Small intestine (tissue), 7 donors: ENCODE results near the gene SCUBE2. TPM values are rescaled to one million over a fixed set of nuclear protein-coding genes. Genes with fewer than 3 reads are reported as not detected.
A peak's percentile ranks its signal among the peaks of the same experiment; 100 is the strongest.

Experiments used
- DNase-seq, 2 donors: peaks; one replicate each; pipeline versions ENCODE4 v3.0.0 to v3.0.0-alpha.2; 2013
- FAIRE-seq: peaks from 2 replicates; lab custom pipeline; 2012; peaks lifted over from hg19 to GRCh38; lab: Jason Lieb, UNC
- H3K27ac ChIP-seq, 3 donors: one replicate each; pipeline ENCODE4 v1.5.1; 2013; ENCODE audit warnings: low read length in 2 of 3, mild to moderate bottlenecking in 2 of 3, control low read depth in 1 of 3, inconsistent platforms in 1 of 3, low read depth in 1 of 3, moderate library complexity in 1 of 3
- H3K27me3 ChIP-seq, 3 donors: one replicate each; pipeline ENCODE4 v1.6.1; 2013; ENCODE audit warnings: low read length in 3 of 3, inconsistent platforms in 1 of 3; ENCODE audit not compliant: control insufficient read depth in 3 of 3, insufficient read depth in 3 of 3
- H3K36me3 ChIP-seq, 3 donors: one replicate each; pipeline ENCODE4 v1.6.1; 2013; ENCODE audit warnings: low read length in 3 of 3, inconsistent platforms in 1 of 3, low read depth in 1 of 3, mild to moderate bottlenecking in 1 of 3, moderate library complexity in 1 of 3; ENCODE audit not compliant: control insufficient read depth in 3 of 3, insufficient read depth in 2 of 3
- H3K4me1 ChIP-seq, 3 donors: one replicate each; pipeline ENCODE4 v1.6.1; 2013; ENCODE audit warnings: low read length in 2 of 3, inconsistent platforms in 1 of 3, low read depth in 1 of 3, mild to moderate bottlenecking in 1 of 3, moderate library complexity in 1 of 3; ENCODE audit not compliant: control insufficient read depth in 3 of 3, insufficient read depth in 2 of 3
- H3K4me3 ChIP-seq, 3 donors: one replicate each; pipeline ENCODE4 v1.5.1; 2013; ENCODE audit warnings: low read length in 3 of 3, control low read depth in 1 of 3, inconsistent platforms in 1 of 3, low read depth in 1 of 3, mild to moderate bottlenecking in 1 of 3, moderate library complexity in 1 of 3
- H3K9me3 ChIP-seq, 2 donors: one replicate each; pipeline ENCODE4 v1.6.1; 2013; ENCODE audit warnings: low read depth in 1 of 2, low read length in 1 of 2; ENCODE audit not compliant: control insufficient read depth in 2 of 2, insufficient read depth in 1 of 2
- WGBS, 3 donors: extraction: QIAGEN DNeasy Blood & Tissue Kit; methylation state at CpG; one replicate each; pipeline ENCODE4 v1.1.7; 2013; 5-methylcytosine and 5-hydroxymethylcytosine counted together
- polyA plus RNA-seq, 4 donors: library from polyadenylated mRNA; stranded (reverse) in 3 of 4; unstranded in 1 of 4; fragments of 200-250 nt in 3 of 4; fragments of 120-200 nt in 1 of 4; gene quantifications; one replicate each; pipeline versions ENCODE4 v1.2.1 to v1.2.3, GENCODE V29; 2013
- donor health status: healthy with polysubstance abuse.
- donor health status: control.
- donor health status: control.
- donor health status: Bipolar disorder and iron deficiency.
- donor health status: healthy.

The SCUBE2 gene
- polyA plus RNA-seq, 4 donors, result under 0.01 to 8.8 (median 4.9) TPM; not detected in 1

DNA sequence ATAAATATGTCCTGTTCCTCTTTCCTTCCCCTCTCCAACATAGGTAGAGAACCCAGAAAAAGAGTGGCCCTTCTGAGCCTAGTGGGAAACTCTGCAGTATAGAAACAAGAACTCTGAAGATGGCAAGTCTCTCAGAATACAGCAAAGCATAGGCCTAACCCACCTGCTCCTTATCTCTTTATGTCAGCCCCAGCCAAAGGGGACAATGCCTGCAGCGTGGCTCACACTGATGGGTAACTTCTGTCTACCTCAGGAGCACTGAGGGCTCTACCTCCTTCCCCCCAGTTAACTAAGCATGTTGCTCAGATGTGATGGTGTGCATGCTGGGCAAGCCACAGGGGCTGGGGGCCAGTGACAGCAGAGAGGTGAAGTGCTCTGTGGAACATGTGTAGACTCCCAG lies 82.7 kb downstream of the SCUBE2 start:
- DNase-seq (no peak), FAIRE-seq (no peak)
- H3K27ac ChIP-seq, result no peak overlapping the region
- peaks cover 0 to 1% (median 0%) of the 10 kb centered on the region in 3 donors for H3K4me1 ChIP-seq
- H3K36me3 ChIP-seq, result no peaks in the 10 kb centered on the region
- no peaks in the 10 kb centered on the region for H3K9me3 ChIP-seq
- peaks cover 0 to 33% (median 0%) of the 10 kb centered on the region in 3 donors for H3K27me3 ChIP-seq
- WGBS, 3 donors, result 45 to 68% (median 65%) methylated on average over 1 of the region's 1 CpG
- no peak overlapping the region for H3K4me3 ChIP-seq

DNA sequence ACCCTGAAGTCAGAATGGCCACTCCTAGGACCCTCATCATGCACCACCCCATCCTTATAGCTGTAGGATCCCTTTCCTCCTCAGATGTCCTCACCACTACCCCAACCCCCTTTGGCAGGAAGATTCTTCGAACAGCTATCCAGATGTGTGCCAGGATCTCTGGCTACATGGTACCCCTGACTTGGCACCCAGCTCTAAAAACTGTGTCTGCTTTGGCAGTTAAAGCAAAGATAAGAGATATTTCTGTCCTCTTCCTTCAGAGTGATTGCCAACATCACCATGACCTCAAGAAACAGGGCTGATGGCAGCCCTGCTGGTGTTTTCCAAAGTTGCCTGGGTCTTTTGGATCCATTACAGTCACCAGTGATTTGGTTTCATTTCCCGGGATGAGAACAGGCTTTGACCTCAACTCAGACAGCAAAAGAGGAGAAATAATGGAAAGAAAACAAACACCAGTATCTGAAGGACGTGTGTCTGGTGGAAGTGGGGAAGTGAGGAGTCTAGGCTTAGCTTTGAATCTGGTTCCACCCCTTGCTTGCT lies 83.3 kb downstream of the SCUBE2 start:
- H3K27me3 ChIP-seq, result peaks cover 0 to 39% (median 0%) of the 10 kb centered on the region in 3 donors
- no peaks in the 10 kb centered on the region for H3K9me3 ChIP-seq
- H3K4me3 ChIP-seq, result no peak overlapping the region
- DNase-seq (no peak), FAIRE-seq (no peak)
- 64 to 73% (median 70%) methylated on average over 3 of the region's 3 CpGs for WGBS, 3 donors
- H3K4me1 ChIP-seq, result peaks cover 2 to 4% (median 3%) of the 10 kb centered on the region in 3 donors
- no peaks in the 10 kb centered on the region for H3K36me3 ChIP-seq
- no peak overlapping the region for H3K27ac ChIP-seq

DNA sequence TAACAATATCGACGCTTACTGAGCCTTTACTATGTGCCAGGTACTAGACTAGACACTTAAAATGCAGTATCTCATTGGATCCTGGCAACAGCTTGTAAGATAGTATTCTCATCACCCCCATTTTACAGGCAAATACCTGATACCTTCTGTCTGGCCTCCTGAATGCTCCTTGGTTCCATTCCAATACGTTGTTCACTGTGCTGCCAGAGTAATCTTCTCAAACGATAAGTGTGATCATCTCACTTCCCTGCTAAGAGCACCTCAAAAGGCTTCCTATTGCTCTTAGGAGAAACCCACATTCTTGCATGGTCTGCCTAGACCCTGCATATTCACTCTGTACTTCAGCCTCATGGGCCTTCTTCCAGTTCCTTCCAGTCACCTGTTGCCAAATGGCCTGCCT lies 86.3 kb downstream of the SCUBE2 start:
- Histone ChIP-seq H3K9me3 (no peaks in the 10 kb centered on the region), H3K4me1 (peaks cover 2 to 8% (median 6%) of the 10 kb centered on the region in 3 donors), H3K4me3 (no peak overlapping the region), H3K27me3 (peaks cover 0 to 60% (median 4%) of the 10 kb centered on the region in 3 donors), H3K27ac (no peak overlapping the region), H3K36me3 (no peaks in the 10 kb centered on the region)
- no peak for FAIRE-seq
- DNase-seq, result peak in 1 of 2 donors; percentile 17
- WGBS, 3 donors, result 63 to 74% (median 67%) methylated on average over 4 of the region's 4 CpGs

DNA sequence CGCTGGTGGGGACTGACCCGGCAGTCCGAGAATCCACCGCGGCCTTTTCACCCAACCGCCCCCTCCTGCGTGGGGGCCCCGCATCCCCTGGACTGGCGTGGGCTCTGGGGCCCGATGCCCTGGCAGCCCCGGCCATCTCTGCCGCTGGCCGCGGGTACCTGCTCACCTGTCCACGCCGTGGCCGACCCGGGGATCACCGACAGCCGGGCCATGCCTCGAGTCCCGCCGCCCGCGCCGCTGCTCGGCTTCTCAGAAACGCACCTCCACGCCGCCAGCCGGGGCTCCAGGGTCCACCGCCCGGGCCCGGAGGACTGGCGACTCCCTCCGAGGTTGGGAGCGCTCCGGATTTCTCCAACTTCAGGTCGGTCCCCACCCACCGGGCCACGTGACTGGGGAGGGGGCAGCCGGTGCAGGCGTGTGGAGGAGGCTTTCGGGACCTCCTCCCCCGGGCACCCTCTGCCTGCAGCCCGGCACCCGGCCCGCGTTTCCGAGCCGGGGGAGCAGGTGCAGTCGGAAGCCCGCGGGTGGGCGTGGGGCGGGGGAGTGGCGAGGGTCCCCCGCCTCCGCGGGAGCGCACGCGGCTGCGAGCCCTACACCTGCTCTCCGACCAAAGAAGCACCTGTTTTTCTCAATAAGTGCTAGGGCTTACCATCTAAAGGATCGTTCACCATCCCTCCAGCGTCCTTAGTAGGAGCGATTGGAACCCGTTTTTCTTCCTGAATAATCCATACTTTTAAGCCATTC lies 87.0 kb downstream of the SCUBE2 start:
- Histone ChIP-seq H3K4me3 (peak overlapping the region; percentile 14 to 55 (median 18)), H3K27me3 (peaks cover 0 to 66% (median 4%) of the 10 kb centered on the region in 3 donors), H3K9me3 (no peaks in the 10 kb centered on the region), H3K4me1 (peaks cover 2 to 8% (median 6%) of the 10 kb centered on the region in 3 donors), H3K27ac (no peak overlapping the region), H3K36me3 (no peaks in the 10 kb centered on the region)
- DNase-seq (peak in 1 of 2 donors; percentile 51), FAIRE-seq (no peak)
- 4 to 7% (median 5%) methylated on average over 47 to 69 of the region's 69 CpGs for WGBS, 3 donors

DNA sequence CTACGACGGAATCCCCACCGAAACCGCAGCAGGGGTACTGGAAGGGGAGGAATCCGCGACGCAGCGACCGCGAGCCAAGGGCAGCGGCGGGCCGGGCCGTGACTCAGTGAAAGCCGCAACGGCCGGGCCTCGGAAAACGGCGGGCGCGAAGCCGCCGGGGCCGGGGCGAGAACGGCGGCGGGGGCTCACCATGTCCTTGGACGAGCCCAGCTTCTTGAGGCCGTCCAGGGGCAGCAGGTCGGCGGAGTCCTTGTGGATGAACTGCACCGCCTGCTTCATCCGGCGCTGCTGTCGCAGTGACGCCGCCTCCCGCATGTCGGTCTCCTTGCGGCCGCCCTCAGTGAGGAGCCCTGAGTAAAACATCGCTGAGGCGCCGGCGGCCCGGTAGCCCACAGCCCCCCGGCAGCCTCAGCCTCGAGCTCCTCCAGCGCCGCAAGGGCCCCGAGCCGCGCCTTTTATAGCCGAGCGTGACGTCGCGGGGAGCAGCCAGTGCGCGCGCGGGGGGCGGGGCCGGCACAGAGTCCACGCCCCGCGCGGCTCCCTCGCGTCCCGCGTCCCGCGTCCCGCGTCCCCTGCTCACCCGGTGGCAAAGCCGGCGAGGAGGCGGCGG lies 87.7 kb downstream of the SCUBE2 start, which contains the start of gene NRIP3:
TSS of gene NRIP3 (minus strand) at position 429 of the 610 bp plus-strand sequence. CDS start at position 363, 66 bp downstream.
- FAIRE-seq (no peak), DNase-seq (peak; percentile 72 to 86)
- Histone ChIP-seq H3K27ac (no peak within 1 kb of the TSS), H3K27me3 (peaks cover 0 to 66% (median 4%) of the 10 kb centered on the region in 3 donors), H3K9me3 (no peaks in the 10 kb centered on the region), H3K36me3 (no peaks in the 10 kb centered on the region), H3K4me3 (peak within 1 kb of the TSS; percentile 14 to 55 (median 40)), H3K4me1 (peaks cover 2 to 8% (median 6%) of the 10 kb centered on the region in 3 donors)
- WGBS, 3 donors, result 0 to 1% (median 1%) methylated on average over 57 to 83 of the region's 83 CpGs

DNA sequence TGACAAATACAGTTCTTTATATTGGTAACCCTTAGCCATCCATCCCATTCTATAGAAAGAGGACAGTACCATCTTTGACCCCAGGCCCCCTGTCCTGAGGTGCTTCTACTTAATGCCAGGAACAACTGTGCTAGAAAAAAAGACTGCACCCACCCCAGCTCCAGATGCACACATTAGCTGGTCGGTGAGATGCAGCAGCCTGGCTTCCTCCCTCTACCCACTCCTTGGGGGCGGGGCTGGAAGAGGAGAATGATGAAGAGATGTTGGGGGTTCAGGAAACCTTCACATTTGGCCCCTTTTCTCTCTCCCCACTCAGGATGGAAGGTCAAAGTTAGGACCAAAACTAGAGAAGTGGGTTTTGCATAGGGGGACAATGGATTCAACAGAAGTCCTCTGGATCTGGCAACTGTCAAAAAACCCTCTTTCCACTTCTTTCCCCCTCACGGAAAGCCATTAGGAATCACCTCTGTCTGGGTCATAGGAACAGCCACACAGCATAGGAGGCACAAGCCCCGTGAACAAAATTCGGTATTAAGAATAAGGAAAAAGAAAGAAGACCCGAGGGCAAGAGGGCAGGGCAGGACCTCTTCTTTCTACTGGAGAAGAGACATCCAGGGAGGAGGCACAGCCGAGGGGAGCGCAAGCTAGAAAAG lies 88.4 kb downstream of the SCUBE2 start:
- H3K27ac ChIP-seq, result no peak overlapping the region
- WGBS, 3 donors, result 5 to 11% (median 9%) methylated on average over 8 of the region's 8 CpGs
- no peak for FAIRE-seq

DNA sequence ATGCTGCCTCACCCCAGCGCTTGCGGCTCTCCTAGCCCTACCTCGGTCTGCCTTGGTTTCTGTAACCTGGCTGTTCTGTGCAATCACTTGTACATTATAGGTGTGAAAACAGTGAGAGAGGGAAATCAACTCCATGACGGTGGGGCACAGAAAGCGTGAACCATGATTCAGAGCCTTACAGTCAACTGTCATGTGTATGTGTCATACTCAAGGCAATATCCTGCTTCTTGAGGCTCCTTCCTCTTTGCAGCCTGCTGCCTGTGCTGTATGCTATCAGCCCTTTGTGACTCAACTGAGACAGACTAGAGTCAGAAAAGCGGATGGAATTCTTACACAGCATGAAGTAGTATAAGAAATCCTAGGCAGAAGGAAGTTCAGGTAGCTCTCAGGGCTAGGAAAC lies 89.7 kb downstream of the SCUBE2 start:
- FAIRE-seq (no peak), DNase-seq (no peak)
- Histone ChIP-seq H3K27ac (no peak overlapping the region), H3K36me3 (no peaks in the 10 kb centered on the region), H3K4me3 (no peak overlapping the region), H3K9me3 (no peaks in the 10 kb centered on the region), H3K27me3 (peaks cover 0 to 61% (median 4%) of the 10 kb centered on the region in 3 donors), H3K4me1 (peaks cover 2 to 8% (median 6%) of the 10 kb centered on the region in 3 donors)
- 66 to 70% (median 66%) methylated on average over 6 of the region's 6 CpGs for WGBS, 3 donors

More for the DNA sequence above, 88.4 kb downstream of the SCUBE2 start:
- peaks cover 0 to 64% (median 4%) of the 10 kb centered on the region in 3 donors for H3K27me3 ChIP-seq
- H3K4me3 ChIP-seq, result peak overlapping the region in 2 of 3 donors; percentile 40 to 55
- H3K4me1 ChIP-seq, result peaks cover 2 to 8% (median 6%) of the 10 kb centered on the region in 3 donors
- H3K36me3 ChIP-seq, result no peaks in the 10 kb centered on the region
- peak in 1 of 2 donors; percentile 5 for DNase-seq
- H3K9me3 ChIP-seq, result no peaks in the 10 kb centered on the region

DNA sequence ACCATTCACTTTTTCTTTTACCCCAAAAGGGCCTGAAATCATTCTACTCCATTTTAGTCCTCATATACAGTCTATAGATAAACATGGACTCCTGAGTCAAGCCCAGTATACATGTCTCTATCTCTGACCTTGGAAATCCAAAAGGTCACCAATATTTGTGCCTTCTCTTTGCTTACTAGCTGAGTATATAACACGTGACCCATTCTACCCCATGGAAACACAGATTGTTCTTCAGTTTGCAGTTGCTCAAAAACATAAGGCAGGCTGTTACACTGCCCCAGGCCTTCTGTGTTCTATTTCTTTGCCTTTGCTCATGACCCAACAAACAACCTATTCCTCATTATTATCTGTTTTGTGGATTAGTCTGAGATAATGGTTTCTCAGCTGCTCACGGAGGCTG lies 93.4 kb downstream of the SCUBE2 start:
- H3K36me3 ChIP-seq, result no peaks in the 10 kb centered on the region
- no peak for DNase-seq
- H3K4me1 ChIP-seq, result peaks cover 0 to 4% (median 2%) of the 10 kb centered on the region in 3 donors
- H3K27ac ChIP-seq, result no peak overlapping the region
- peaks cover 0 to 26% (median 4%) of the 10 kb centered on the region in 3 donors for H3K27me3 ChIP-seq
- WGBS, 3 donors, result 87 to 91% (median 89%) methylated on average over 2 of the region's 2 CpGs
- no peaks in the 10 kb centered on the region for H3K9me3 ChIP-seq
- no peak overlapping the region for H3K4me3 ChIP-seq
- no peak for FAIRE-seq
